Endodermal cell (in vitro differentiated cells): ENCODE results near the gene MALRD1. TPM values are rescaled to one million over a fixed set of nuclear protein-coding genes. Genes with fewer than 3 reads are reported as not detected.

Experiments
- DNase-seq: peaks from one replicate; pipeline ENCODE4 v3.0.0-alpha.2; 2017
- H3K27ac ChIP-seq: 2 replicates; pipeline ENCODE4 v1.5.1; 2013; ENCODE audit warnings: mild to moderate bottlenecking, low read depth, low read length, moderate library complexity
- H3K27me3 ChIP-seq: 2 replicates; pipeline ENCODE4 v1.6.1; 2013; ENCODE audit warnings: mild to moderate bottlenecking, low read length, moderate library complexity; ENCODE audit not compliant: insufficient read depth, control insufficient read depth, poor library complexity, severe bottlenecking
- H3K36me3 ChIP-seq: 2 replicates; pipeline ENCODE4 v1.7.0; 2013; ENCODE audit warnings: mild to moderate bottlenecking, low read length, moderate library complexity; ENCODE audit not compliant: control insufficient read depth, insufficient read depth
- H3K4me1 ChIP-seq: one replicate; pipeline ENCODE4 v1.7.0; 2013; ENCODE audit warnings: low read length; ENCODE audit not compliant: control insufficient read depth, insufficient read depth
- H3K4me3 ChIP-seq: 2 replicates; pipeline ENCODE4 v1.5.1; 2013; ENCODE audit warnings: mild to moderate bottlenecking, low read length, moderate library complexity
- H3K9ac ChIP-seq: 2 replicates; pipeline ENCODE4 v1.6.1; 2013; ENCODE audit warnings: mild to moderate bottlenecking, low read length, moderate library complexity; ENCODE audit not compliant: poor library complexity, severe bottlenecking; ENCODE audit errors: extremely low read depth
- H3K9me3 ChIP-seq: 2 replicates; pipeline ENCODE4 v1.6.1; 2013; ENCODE audit warnings: mild to moderate bottlenecking, low read length, moderate library complexity; ENCODE audit not compliant: control insufficient read depth
- H3K27ac Mint-ChIP-seq: 2 replicates; pipeline ENCODE4 v1.8.0; 2020; ENCODE audit warnings: mixed read lengths
- H3K27me3 Mint-ChIP-seq: 2 replicates; pipeline ENCODE4 v1.8.0; 2021; ENCODE audit warnings: mild to moderate bottlenecking, mixed read lengths; ENCODE audit not compliant: insufficient read depth
- H3K36me3 Mint-ChIP-seq: 2 replicates; pipeline ENCODE4 v1.8.0; 2020; ENCODE audit warnings: low read depth, mixed read lengths
- H3K4me1 Mint-ChIP-seq: 2 replicates; pipeline ENCODE4 v1.8.0; 2020; ENCODE audit warnings: mixed read lengths
- H3K4me3 Mint-ChIP-seq: 2 replicates; pipeline ENCODE4 v1.8.0; 2020; ENCODE audit warnings: mild to moderate bottlenecking, moderate library complexity, mixed read lengths
- H3K9me3 Mint-ChIP-seq: 2 replicates; pipeline ENCODE4 v1.8.0; 2020; ENCODE audit warnings: mild to moderate bottlenecking, mixed read lengths
- CTCF ChIP-seq: fragments of 200-600 bp; sonication (generic); conservative IDR thresholded peaks from 2 replicates; pipeline ENCODE4 v1.5.0; 2021; ENCODE audit warnings: antibody characterized with exemption, mild to moderate bottlenecking
- WGBS, 2 experiments: methylation state at CpG; one replicate each; pipeline versions ENCODE4 v1.1.5 to v1.1.7; 2013; ENCODE audit warnings: missing lambda C conversion rate in 2 of 2, mixed read lengths in 1 of 2; ENCODE audit not compliant: insufficient coverage in 1 of 2, insufficient read length in 1 of 2; 5-methylcytosine and 5-hydroxymethylcytosine counted together
- total RNA-seq, 2 donors: library from RNA; stranded (reverse); fragmentation: NEBNext Ultra II Directional in 1 of 2; extraction: Animal tissue kit (Norgen Biotek cat#: 25700) in 1 of 2; gene quantifications; 2 replicates in 1 of 2; 3 replicates in 1 of 2; pipeline ENCODE4 v1.2.1, GENCODE V29; 2021

The MALRD1 gene
- total RNA-seq, 2 donors from 2014 or later, result 0.64 to 1.5 TPM

- no peaks in the 10 kb centered on the region for H3K36me3 ChIP-seq
- 100% methylated on average over 1 of the region's 1 CpG for WGBS, 2 experiments
- no peaks in the 10 kb centered on the region for H3K4me1 ChIP-seq
- no peak overlapping the region for H3K27ac ChIP-seq
- H3K36me3 Mint-ChIP-seq, result no peaks in the 10 kb centered on the region
- H3K9ac ChIP-seq, result no peak overlapping the region
- no peaks in the 10 kb centered on the region for H3K27me3 ChIP-seq
- no peaks in the 10 kb centered on the region for H3K27me3 Mint-ChIP-seq
- no peak overlapping the region for H3K4me3 ChIP-seq
- no peak for DNase-seq
- H3K9me3 ChIP-seq, result no peaks in the 10 kb centered on the region
- H3K9me3 Mint-ChIP-seq, result peaks cover 9% of the 10 kb centered on the region
- no peak overlapping the region for H3K4me3 Mint-ChIP-seq
- TF ChIP-seq CTCF, result peak; percentile 50
- no peaks in the 10 kb centered on the region for H3K4me1 Mint-ChIP-seq
- no peak overlapping the region for H3K27ac Mint-ChIP-seq
These were observed 182.4 kb downstream of the MALRD1 start for GRCh38 chr10:19231034-19231433.

- no peak overlapping the region for H3K27ac Mint-ChIP-seq
- no peaks in the 10 kb centered on the region for H3K27me3 Mint-ChIP-seq
- no peak for DNase-seq
- H3K4me3 Mint-ChIP-seq, result no peak overlapping the region
- H3K36me3 Mint-ChIP-seq, result no peaks in the 10 kb centered on the region
- 89 to 100% methylated on average over 1 to 2 of the region's 2 CpGs for WGBS, 2 experiments
- Histone ChIP-seq H3K36me3 (no peaks in the 10 kb centered on the region), H3K9me3 (no peaks in the 10 kb centered on the region), H3K9ac (no peak overlapping the region), H3K27ac (no peak overlapping the region), H3K27me3 (no peaks in the 10 kb centered on the region), H3K4me3 (no peak overlapping the region), H3K4me1 (no peaks in the 10 kb centered on the region)
- TF ChIP-seq CTCF, result no peak
- H3K9me3 Mint-ChIP-seq, result no peaks in the 10 kb centered on the region
- H3K4me1 Mint-ChIP-seq, result no peaks in the 10 kb centered on the region
These were observed 197.5 kb downstream of the MALRD1 start for GRCh38 chr10:19245889-19246752.

- no peaks in the 10 kb centered on the region for H3K27me3 Mint-ChIP-seq
- Histone ChIP-seq H3K27me3 (no peaks in the 10 kb centered on the region), H3K4me3 (no peak overlapping the region), H3K9ac (no peak overlapping the region), H3K36me3 (no peaks in the 10 kb centered on the region), H3K27ac (no peak overlapping the region), H3K4me1 (no peaks in the 10 kb centered on the region), H3K9me3 (no peaks in the 10 kb centered on the region)
- H3K4me1 Mint-ChIP-seq, result no peaks in the 10 kb centered on the region
- no peak for DNase-seq
- H3K27ac Mint-ChIP-seq, result no peak overlapping the region
- TF ChIP-seq CTCF, result no peak
- no peaks in the 10 kb centered on the region for H3K9me3 Mint-ChIP-seq
- 92 to 100% methylated on average over 2 to 3 of the region's 3 CpGs for WGBS, 2 experiments
- no peaks in the 10 kb centered on the region for H3K36me3 Mint-ChIP-seq
- H3K4me3 Mint-ChIP-seq, result no peak overlapping the region
These were observed 199.2 kb downstream of the MALRD1 start for GRCh38 chr10:19247843-19248242.
